GM12873 (cell line): ENCODE data around the gene HOXA4.

ENCODE experiments used
- CTCF ChIP-seq: IDR thresholded peaks from 2 replicates; pipeline ENCODE4 v1.5.1; 2012; ENCODE audit warnings: low read depth, mild to moderate bottlenecking, moderate library complexity, low read length, control low read depth; ENCODE audit not compliant: insufficient read depth; ENCODE audit errors: missing control alignments

HOXA4 gene

DNA sequence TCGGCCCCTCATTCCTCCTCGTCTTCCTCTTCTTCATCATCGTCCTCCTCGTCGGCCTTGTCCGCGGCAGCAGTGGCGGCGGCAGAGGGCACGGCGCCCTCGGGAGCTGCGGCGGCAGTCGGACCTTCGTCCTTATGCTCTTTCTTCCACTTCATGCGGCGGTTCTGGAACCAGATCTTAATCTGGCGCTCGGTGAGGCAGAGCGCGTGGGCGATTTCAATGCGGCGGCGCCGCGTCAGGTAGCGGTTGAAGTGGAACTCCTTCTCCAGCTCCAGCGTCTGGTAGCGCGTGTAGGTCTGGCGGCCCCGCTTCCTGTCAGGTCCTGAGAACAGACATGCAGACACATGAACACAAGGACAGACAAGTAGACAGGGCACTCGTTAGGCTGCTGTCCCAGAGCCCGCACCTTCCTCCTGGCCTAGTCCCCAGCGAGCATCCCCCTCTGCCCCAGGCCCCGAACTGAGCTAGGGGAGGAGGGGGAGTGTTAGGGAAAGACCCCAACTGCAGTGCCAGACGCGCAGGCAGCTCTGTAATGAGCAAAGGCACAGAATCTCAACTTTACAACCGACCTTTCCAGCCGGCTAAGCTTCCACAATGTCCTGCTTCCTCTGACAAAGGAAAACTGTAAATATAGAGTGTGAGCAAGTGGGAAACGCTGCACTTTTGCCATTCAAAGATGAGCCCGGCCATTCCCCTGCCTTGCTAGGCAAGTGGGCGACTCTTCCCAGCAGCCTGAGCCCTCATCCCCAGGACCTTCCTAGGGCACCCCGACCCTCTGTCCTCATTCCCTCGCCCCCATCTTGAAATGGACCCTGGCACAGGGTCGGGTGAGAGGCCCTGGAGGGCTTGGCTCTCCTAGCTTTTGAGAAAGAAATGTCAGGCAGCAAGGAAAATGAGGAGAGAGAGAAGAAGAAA, 24.6 kb upstream of the HOXA4 start:
- no peak for TF ChIP-seq CTCF

DNA sequence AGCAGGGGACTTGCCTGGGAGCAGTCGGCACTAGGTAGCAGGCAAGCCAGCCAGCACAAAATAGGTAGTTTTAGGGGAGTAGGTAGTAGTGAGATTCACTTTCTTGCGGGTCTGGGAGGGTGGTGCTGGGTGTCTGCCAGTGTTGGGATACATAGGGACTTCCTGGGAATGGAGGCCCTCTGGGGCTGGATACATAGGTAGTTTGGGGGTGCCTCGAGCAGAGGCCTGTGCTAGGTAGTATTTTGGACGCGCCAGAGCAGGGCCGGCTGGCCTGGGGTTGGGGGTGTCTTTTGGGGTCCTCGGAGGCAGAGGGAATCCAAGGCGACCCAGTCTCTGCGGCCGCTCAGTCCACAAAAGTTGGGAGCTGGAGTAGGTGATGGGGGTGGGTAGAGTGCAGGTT, 23.8 kb upstream of the HOXA4 start:
- TF ChIP-seq CTCF, result no peak

- TF ChIP-seq CTCF, result no peak
Observed at GRCh38 chr7:27153526-27153925, 23.0 kb upstream of the HOXA4 start.

DNA sequence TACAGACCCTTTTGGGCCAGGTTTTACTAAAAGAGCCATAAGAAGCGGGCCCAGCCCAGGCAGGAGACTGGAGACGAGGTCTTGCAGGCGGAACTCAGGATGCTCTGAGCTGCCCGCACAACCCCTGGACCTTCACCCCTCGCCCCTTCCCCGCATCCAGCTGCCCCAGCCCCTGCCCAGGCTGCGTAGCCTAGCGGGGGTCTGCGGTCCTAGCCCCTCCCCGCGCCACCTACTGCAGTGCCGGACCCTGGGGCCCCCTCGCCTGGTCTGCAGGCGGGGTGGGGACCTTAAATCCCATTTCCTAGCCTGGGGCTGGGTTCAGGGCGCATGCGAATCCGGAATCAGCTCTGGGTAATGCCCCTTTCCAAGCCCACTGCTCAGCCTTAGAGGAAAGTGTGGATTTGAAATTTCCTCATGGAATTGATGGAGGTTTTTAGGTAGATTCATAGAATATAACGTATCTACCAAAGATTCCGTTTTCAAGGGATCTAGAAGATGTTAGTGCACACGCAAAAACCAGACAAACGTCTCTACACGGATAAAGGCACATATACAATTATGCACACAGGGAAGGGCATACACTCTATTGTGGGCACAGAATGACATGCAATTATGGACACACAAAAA, 22.4 kb upstream of the HOXA4 start:
- TF ChIP-seq CTCF, result no peak

GRCh38 chr7:27151931-27152815, 21.6 kb upstream of the HOXA4 start, which contains the start of gene HOXA3:
Gene HOXA3, minus strand, starts transcription at chr7:27152583. Its CDS starts 41,943 bp downstream, at chr7:27110640.
- TF ChIP-seq CTCF, result no peak

- no peak for TF ChIP-seq CTCF
Observed at GRCh38 chr7:27151341-27151930, 20.9 kb upstream of the HOXA4 start.
